ENCODE results near the gene YBX3.

Gene YBX3

DNA sequence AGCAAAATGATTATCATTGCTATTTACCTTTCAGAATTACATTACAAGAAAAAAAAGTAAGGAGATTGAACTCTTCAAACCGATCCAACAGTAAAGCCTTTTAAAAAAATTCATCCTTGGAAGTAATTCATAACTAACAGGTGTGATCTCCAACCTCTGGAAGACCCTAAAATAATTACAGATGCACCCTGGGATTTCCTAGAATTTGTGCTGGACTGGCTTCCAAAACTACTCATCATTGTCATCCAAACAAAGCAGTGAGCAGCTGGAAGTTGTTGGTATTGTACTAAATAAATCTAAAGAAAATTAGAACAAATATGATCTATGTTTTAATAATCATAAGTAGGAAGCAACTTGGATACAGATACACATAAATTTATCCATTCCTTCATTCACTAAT lies 1.9 kb upstream of the YBX3 start:
- DNase-seq (ENCODE audit: low spot score): no peak
- TF ChIP-seq, protein P1, sequence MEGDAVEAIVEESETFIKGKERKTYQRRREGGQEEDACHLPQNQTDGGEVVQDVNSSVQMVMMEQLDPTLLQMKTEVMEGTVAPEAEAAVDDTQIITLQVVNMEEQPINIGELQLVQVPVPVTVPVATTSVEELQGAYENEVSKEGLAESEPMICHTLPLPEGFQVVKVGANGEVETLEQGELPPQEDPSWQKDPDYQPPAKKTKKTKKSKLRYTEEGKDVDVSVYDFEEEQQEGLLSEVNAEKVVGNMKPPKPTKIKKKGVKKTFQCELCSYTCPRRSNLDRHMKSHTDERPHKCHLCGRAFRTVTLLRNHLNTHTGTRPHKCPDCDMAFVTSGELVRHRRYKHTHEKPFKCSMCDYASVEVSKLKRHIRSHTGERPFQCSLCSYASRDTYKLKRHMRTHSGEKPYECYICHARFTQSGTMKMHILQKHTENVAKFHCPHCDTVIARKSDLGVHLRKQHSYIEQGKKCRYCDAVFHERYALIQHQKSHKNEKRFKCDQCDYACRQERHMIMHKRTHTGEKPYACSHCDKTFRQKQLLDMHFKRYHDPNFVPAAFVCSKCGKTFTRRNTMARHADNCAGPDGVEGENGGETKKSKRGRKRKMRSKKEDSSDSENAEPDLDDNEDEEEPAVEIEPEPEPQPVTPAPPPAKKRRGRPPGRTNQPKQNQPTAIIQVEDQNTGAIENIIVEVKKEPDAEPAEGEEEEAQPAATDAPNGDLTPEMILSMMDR (IDR thresholded peaks at IDR 0.05; ENCODE audit: extremely low read depth, insufficient read depth, missing control alignments): no peak
- in situ Hi-C loops (cut with MboI; ENCODE audit: low pct_unique_long_range_greater_than_20kb, low sequenced_read_pairs, unreplicated experiment): no loop called here

DNA sequence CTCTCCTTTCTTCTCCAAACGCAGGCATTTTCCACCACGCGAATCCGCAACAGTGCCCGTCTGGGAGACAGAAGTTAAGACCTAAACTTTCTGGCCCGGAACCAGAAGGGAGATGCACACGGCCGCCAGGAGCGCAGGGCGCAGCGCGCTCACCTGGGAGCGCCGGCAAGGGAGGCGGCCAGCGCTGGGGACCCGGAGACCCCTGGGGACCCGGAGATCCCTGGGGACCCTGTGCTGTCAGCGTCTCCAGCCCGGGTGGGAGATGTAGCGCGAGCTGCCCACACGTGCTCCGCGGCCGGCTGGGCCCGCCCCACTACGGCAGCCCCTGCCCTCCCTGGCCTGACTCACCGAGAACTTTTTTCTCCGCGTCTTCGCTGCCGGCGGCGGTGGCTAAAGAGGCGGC lies 620 bp downstream of the YBX3 start:
- peak; percentile 78 for DNase-seq (ENCODE audit: low spot score)
- in situ Hi-C loops (cut with MboI; ENCODE audit: low pct_unique_long_range_greater_than_20kb, low sequenced_read_pairs, unreplicated experiment): no loop called here
- TF ChIP-seq, protein P1 (IDR thresholded peaks at IDR 0.05; ENCODE audit: extremely low read depth, insufficient read depth, missing control alignments): no peak

DNA sequence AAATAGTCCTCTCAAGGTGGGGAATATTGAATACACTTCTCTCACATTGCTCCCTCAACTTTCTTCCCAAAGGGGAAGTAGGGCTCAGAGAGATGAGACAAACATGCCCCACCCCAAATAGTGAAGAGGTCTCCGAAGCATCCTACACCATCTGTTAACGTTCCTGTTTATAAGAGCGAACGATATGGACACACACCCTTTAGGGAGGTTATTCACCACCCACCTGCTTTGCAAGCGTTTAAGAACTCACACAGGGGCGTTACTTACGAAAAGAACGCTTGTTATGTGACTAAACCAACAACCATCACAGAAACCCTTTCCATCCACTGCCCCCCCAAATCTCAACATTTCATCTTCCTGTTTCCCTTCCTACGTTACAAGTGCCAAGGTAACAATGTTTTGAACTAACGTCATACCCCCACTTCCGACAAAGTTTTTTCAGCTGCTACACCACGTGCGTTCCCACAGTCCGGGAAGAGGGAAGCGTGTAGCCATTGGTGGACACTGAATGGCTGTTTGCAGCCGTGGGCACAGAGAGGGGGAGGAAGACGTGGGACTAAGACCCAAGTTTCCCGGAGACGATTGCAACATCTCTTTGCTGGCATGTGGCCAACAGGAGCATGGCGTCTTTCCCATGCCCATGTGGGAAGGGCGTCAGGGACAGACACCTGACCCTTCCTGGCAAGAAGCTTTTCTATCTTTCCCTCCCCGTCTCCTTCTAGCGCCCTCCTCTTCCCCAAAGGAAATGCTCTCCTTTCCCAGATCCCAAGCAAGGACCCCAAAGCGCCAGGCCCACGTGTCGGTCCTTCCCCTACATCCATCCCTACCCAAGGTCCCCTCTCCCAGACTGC lies 1.2 kb downstream of the YBX3 start:
- peak; percentile 74 for DNase-seq (ENCODE audit: low spot score)
- in situ Hi-C loops (cut with MboI; ENCODE audit: low pct_unique_long_range_greater_than_20kb, low sequenced_read_pairs, unreplicated experiment): no loop called here
- TF ChIP-seq, protein P1 (IDR thresholded peaks at IDR 0.05; ENCODE audit: extremely low read depth, insufficient read depth, missing control alignments): no peak

DNA sequence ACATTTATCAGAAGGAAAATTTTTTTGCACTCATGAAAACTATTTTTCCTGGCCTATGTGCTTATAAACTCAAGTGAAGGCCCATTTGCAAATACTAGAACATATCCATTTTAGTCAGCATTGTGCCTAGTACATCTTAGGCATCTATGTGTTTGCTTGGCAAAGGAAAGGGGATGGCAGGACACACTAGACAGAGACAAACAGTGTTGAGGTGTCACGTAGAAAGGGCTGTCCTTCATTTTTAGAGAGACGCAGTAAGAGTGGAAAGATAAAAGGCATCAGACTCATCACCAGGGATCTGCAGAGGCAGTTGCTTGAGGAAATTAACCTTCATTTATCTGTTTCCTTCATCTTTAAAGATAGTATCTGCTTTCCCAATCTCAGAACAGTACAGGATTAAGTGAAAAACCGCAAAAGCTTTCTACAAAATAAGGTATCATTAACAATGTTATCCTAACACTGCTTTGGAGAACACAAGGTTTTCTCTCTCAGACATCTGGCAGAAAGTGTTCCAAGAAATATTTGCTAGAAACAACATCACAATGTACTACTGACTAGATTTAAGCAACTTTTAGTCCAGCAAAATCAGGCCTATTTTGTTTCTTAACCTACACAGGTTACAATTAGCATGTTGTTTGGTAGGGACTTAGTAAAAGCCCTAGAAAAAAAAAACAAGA lies 2.0 kb downstream of the YBX3 start:
- TF ChIP-seq, protein P1 (IDR thresholded peaks at IDR 0.05; ENCODE audit: extremely low read depth, insufficient read depth, missing control alignments): no peak
- in situ Hi-C loops (cut with MboI; ENCODE audit: low pct_unique_long_range_greater_than_20kb, low sequenced_read_pairs, unreplicated experiment): no loop called here
- no peak for DNase-seq (ENCODE audit: low spot score)

DNA sequence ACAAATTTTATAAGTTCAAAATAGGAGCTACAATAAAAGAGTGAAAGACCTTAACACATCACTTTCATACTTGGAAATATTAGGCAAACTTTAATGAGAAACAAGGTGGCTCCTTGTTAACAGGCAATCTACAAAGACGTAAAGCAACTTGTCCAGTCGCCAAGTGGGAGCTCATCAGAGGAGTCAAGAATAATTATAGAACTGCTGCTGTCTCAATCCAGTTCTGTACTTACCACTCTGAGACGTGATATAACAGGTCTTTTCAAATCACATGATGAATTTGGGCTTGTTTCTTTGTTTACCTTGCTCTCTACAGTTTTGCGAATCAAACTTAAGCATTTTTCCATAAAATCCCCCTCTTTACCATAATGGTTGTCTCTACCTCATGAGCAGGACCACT lies 3.6 kb downstream of the YBX3 start:
- in situ Hi-C loops (cut with MboI; ENCODE audit: low pct_unique_long_range_greater_than_20kb, low sequenced_read_pairs, unreplicated experiment): no loop called here
- no peak for DNase-seq (ENCODE audit: low spot score)
- TF ChIP-seq, protein P1 (IDR thresholded peaks at IDR 0.05; ENCODE audit: extremely low read depth, insufficient read depth, missing control alignments): no peak

DNA sequence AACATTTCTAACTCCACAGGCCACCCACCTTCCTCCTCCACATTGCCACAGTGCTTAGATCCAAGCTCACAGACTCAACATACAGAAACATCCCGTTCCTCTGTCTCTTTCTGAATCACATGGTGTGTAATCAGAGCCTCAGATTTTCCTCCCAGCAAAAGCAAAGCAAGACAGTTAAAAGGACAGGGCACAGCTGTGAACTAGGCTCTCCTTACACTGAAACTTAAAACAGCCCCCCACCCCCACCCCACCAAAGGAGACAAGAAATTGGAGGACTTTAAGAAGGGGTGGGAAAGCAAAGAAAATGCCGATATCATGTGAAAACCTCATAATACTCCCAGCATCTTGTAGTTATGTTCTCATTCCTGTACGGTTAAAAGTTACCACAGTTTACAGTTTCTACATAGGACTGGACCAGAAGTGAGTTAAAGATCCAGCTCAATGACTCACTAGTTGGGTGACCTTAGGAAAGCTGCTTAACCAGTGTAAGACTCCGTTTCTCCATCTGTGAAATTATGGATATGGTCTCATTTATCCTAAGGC lies 4.8 kb downstream of the YBX3 start:
- in situ Hi-C loops (cut with MboI; ENCODE audit: low pct_unique_long_range_greater_than_20kb, low sequenced_read_pairs, unreplicated experiment): no loop called here
- DNase-seq (ENCODE audit: low spot score): no peak
- TF ChIP-seq, protein P1 (IDR thresholded peaks at IDR 0.05; ENCODE audit: extremely low read depth, insufficient read depth, missing control alignments): no peak

Data from GM13977 (cell line).